MM.1S (cell line): ENCODE data around the gene PAFAH1B1.
"Not testable (repeated sequence)": the region's sequence is repeated elsewhere in the genome, so short reads cannot be mapped to it uniquely, and the experiment has no call there.

Source experiments
- DNase-seq: peaks from one replicate; pipeline ENCODE4 v3.0.0-alpha.2; 2015
- H2AFZ ChIP-seq: fragments of 300-600 bp; sonication (generic); 2 replicates; pipeline ENCODE4 v1.6.0; 2016; ENCODE audit warnings: antibody characterized with exemption, low read length
- H3F3A ChIP-seq: fragments of 300-600 bp; sonication (generic); 2 replicates; pipeline ENCODE4 v1.6.1; 2016; ENCODE audit warnings: mild to moderate bottlenecking, antibody characterized with exemption, low read length, moderate library complexity, mixed read lengths; ENCODE audit not compliant: insufficient read depth
- H3K27ac ChIP-seq: fragments of 300-600 bp; sonication (generic); 2 replicates; pipeline ENCODE4 v1.5.1; 2016; ENCODE audit warnings: mild to moderate bottlenecking, low read length
- H3K27me3 ChIP-seq: fragments of 300-600 bp; sonication (generic); replicated peaks from 2 replicates; pipeline ENCODE4 v1.6.0; 2016; ENCODE audit warnings: low read length; ENCODE audit not compliant: insufficient read depth
- H3K36me3 ChIP-seq: fragments of 300-600 bp; sonication (generic); replicated peaks from 2 replicates; pipeline ENCODE4 v1.6.1; 2016; ENCODE audit warnings: mild to moderate bottlenecking, low read length, mixed read lengths; ENCODE audit not compliant: insufficient read depth
- H3K4me1 ChIP-seq: fragments of 300-600 bp; sonication (generic); 2 replicates; pipeline ENCODE4 v1.6.1; 2016; ENCODE audit warnings: low read length, mixed read lengths
- H3K4me2 ChIP-seq: fragments of 300-600 bp; sonication (generic); 2 replicates; pipeline ENCODE4 v1.6.0; 2016; ENCODE audit warnings: low read depth, low read length
- H3K4me3 ChIP-seq: fragments of 300-600 bp; sonication (generic); 2 replicates; pipeline ENCODE4 v1.5.1; 2016; ENCODE audit warnings: low read length, mixed read lengths
- H3K79me2 ChIP-seq: fragments of 300-600 bp; sonication (generic); 2 replicates; pipeline ENCODE4 v1.6.1; 2016; ENCODE audit warnings: mixed run types, low read length, mixed read lengths
- H3K9ac ChIP-seq: fragments of 300-600 bp; sonication (generic); 2 replicates; pipeline ENCODE4 v1.6.1; 2016; ENCODE audit warnings: low read length, mixed read lengths
- H3K9me2 ChIP-seq: fragments of 300-600 bp; sonication (generic); replicated peaks from 2 replicates; pipeline ENCODE4 v1.6.1; 2016; ENCODE audit warnings: mild to moderate bottlenecking, low read length, mixed read lengths; ENCODE audit not compliant: insufficient read depth
- H3K9me3 ChIP-seq: fragments of 300-600 bp; sonication (generic); replicated peaks from 2 replicates; pipeline ENCODE4 v1.6.1; 2016; ENCODE audit warnings: mild to moderate bottlenecking, low read length, mixed read lengths; ENCODE audit not compliant: insufficient read depth
- H4K20me1 ChIP-seq: fragments of 300-600 bp; sonication (generic); 2 replicates; pipeline ENCODE4 v1.6.1; 2016; ENCODE audit warnings: mild to moderate bottlenecking, low read length, moderate library complexity, mixed read lengths; ENCODE audit not compliant: insufficient read depth
- EZH2 ChIP-seq: fragments of 300-600 bp; sonication (generic); optimal IDR thresholded peaks from 2 replicates; pipeline ENCODE3; 2017; ENCODE audit warnings: low read depth, mild to moderate bottlenecking, antibody characterized with exemption, low read length, mixed read lengths
- EZH2phosphoT487 ChIP-seq: fragments of 300-600 bp; sonication (generic); IDR thresholded peaks from 2 replicates; pipeline ENCODE4 v1.6.1; 2018; ENCODE audit warnings: antibody characterized with exemption, low read length
- TF ChIP-seq, protein P1 (sequence below): fragments of 300-600 bp; sonication (generic); IDR thresholded peaks from 2 replicates; pipeline ENCODE4 v1.5.1; 2016; ENCODE audit warnings: antibody characterized with exemption, low read length, mixed read lengths

Gene PAFAH1B1

DNA sequence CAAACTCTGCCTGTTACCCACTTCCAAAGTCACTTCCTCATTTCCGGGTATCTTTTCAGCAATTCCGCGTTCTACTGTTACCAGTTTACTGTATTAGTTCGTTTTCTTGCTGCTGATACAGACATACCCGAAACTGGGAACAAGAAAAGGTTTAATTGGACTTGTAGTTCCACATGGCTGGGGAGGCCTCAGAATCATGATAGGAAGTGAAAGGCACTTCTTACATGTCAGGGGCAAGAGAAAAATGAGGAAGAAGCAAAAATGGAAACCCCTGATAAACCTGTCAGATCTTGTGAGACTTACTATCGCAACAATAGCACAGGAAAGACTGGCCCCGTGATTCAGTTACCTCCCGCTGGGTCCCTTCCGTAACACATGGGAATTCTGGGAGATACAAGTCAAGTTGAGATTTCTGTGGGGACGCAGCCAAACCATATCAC, 30.9 kb downstream of the PAFAH1B1 start:
- Histone ChIP-seq H3K27me3 (no peaks in the 10 kb centered on the region), H3K79me2 (peaks cover 100% of the 10 kb centered on the region), H3K4me3 (no peak overlapping the region), H3K9me3 (no peaks in the 10 kb centered on the region), H2AFZ (no peak overlapping the region), H3K9ac (no peak overlapping the region), H3K4me2 (no peak overlapping the region), H3K9me2 (no peaks in the 10 kb centered on the region), H3K36me3 (no peaks in the 10 kb centered on the region; the same call in 1 of the 2 replicates), H3K27ac (no peak overlapping the region), H3K4me1 (peaks cover 19% of the 10 kb centered on the region), H3F3A (no peaks in the 10 kb centered on the region), H4K20me1 (peaks cover 66% of the 10 kb centered on the region)
- no peak for DNase-seq
- TF ChIP-seq, protein P1, sequence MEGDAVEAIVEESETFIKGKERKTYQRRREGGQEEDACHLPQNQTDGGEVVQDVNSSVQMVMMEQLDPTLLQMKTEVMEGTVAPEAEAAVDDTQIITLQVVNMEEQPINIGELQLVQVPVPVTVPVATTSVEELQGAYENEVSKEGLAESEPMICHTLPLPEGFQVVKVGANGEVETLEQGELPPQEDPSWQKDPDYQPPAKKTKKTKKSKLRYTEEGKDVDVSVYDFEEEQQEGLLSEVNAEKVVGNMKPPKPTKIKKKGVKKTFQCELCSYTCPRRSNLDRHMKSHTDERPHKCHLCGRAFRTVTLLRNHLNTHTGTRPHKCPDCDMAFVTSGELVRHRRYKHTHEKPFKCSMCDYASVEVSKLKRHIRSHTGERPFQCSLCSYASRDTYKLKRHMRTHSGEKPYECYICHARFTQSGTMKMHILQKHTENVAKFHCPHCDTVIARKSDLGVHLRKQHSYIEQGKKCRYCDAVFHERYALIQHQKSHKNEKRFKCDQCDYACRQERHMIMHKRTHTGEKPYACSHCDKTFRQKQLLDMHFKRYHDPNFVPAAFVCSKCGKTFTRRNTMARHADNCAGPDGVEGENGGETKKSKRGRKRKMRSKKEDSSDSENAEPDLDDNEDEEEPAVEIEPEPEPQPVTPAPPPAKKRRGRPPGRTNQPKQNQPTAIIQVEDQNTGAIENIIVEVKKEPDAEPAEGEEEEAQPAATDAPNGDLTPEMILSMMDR: no peak
- TF ChIP-seq EZH2 (no peak), EZH2phosphoT487 (no peak)

DNA sequence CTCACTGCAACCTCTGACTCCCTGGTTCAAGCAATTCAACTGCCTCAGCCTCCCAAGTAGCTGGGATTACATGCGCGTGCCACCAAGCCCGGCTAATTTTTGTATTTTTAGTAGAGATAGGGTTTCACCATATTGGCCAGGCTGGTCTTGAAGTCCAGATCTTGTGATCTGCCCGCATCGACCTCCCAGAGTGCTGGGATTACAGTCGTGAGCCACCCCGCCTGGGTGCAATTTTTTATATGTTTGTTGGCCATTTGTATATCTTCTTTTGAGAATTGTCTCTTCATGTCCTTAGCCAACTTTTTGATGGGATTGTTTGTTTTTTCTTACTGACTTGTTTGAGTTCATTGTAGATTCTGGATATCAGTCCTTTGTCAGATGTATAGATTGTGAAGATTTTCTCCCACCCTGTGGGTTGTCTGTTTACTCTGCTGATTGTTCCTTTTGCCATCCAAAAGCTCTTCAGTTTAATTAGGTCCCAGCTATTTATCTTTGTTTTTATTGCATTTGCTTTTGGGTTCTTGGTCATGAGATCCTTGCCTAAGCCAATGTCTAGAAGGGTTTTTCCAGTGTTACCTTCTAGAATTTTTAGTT, 33.3 kb downstream of the PAFAH1B1 start:
- Histone ChIP-seq H4K20me1 (peaks cover 71% of the 10 kb centered on the region), H3K79me2 (peaks cover 100% of the 10 kb centered on the region), H3K4me1 (peaks cover 19% of the 10 kb centered on the region)
- not testable (repeated sequence) for H3K36me3 ChIP-seq, DNase-seq, H3K9me2 ChIP-seq, H3K9ac ChIP-seq, H3K4me2 ChIP-seq, H3K27me3 ChIP-seq, H3K4me3 ChIP-seq, H3K9me3 ChIP-seq, H3K27ac ChIP-seq, H2AFZ ChIP-seq, H3F3A ChIP-seq

DNA sequence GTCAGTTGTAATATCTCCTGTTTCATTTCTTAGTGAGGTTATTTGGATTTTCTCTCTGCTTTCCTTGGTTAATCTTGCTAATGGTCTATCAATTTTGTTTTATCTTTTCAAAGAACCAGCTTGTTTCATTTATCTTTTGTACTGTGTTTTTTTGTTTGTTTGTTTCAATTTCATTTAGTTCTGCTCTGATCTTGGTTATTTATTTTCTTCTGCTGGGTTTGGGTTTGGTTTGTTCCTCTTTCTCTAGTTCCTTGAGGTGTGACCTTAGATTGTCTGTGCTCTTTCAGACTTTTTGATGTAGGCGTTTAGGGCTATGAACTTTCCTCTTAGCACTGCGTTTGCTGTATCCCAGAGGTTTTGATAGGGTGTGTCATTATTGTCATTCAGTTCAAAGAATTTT, 35.5 kb downstream of the PAFAH1B1 start:
- H3K9me2 ChIP-seq, H3K27me3 ChIP-seq, H3K4me3 ChIP-seq, H3K4me2 ChIP-seq, H3K9ac ChIP-seq, H2AFZ ChIP-seq, DNase-seq, H3K36me3 ChIP-seq, H3K27ac ChIP-seq, H3F3A ChIP-seq, H3K9me3 ChIP-seq: not testable (repeated sequence)
- H4K20me1 ChIP-seq: peaks cover 90% of the 10 kb centered on the region
- H3K4me1 ChIP-seq: peaks cover 26% of the 10 kb centered on the region
- H3K79me2 ChIP-seq: peaks cover 100% of the 10 kb centered on the region

DNA sequence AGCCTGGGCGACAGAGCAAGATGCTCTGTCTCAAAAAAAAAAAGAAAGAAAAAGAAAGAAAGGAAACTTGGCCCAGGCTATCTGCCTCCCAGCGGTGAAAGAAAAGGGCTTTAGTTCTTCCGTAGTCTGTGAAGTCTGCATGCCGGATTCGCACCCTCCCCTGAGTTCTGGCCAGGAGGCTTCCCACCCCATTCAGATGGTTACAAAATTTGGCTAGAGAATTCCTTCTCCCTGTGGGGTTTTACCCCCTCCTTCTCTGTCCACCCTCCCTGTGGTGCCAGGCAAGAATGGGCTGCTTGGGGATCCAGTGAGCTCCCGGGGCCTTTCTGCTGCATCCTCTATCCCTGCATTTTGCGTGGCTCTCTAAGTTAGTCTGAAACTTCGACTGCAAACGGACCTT, 37.8 kb downstream of the PAFAH1B1 start:
- peaks cover 100% of the 10 kb centered on the region for H3K79me2 ChIP-seq
- no peak overlapping the region for H3K4me2 ChIP-seq
- no peaks in the 10 kb centered on the region for H3K27me3 ChIP-seq
- TF ChIP-seq EZH2: no peak
- no peak for TF ChIP-seq EZH2phosphoT487
- TF ChIP-seq, protein P1: no peak
- no peaks in the 10 kb centered on the region; the same call in 1 of the 2 replicates for H3K36me3 ChIP-seq
- H2AFZ ChIP-seq: no peak overlapping the region
- no peaks in the 10 kb centered on the region for H3K9me3 ChIP-seq
- H3K4me3 ChIP-seq: no peak overlapping the region
- no peak for DNase-seq
- H3K27ac ChIP-seq: no peak overlapping the region
- no peaks in the 10 kb centered on the region for H3K9me2 ChIP-seq
- no peak overlapping the region for H3K9ac ChIP-seq
- no peaks in the 10 kb centered on the region for H3F3A ChIP-seq
- H4K20me1 ChIP-seq: peaks cover 92% of the 10 kb centered on the region
- H3K4me1 ChIP-seq: peaks cover 26% of the 10 kb centered on the region
